ENCODE measurements around the gene NACC1. TPM values are rescaled to one million over a fixed set of nuclear protein-coding genes. Genes with fewer than 3 reads are reported as not detected.
A peak's percentile ranks its signal among the peaks of the same experiment; 100 is the strongest.
"Not testable (repeated sequence)": the region's sequence is repeated elsewhere in the genome, so short reads cannot be mapped to it uniquely, and the experiment has no call there.

The NACC1 gene
- total RNA-seq, 1 donor from 2014 or later: 33.8 TPM

GRCh38 chr19:13133241-13133870 lies 15.3 kb downstream of the NACC1 start:
- no peak for DNase-seq (ENCODE audit: low spot score)
- intact Hi-C loops (cut with DNase I): no loop called here

GRCh38 chr19:13134626-13135025 lies 16.6 kb downstream of the NACC1 start:
- DNase-seq (ENCODE audit: low spot score): no peak
- intact Hi-C loops (cut with DNase I): no loop called here

- intact Hi-C loops (cut with DNase I): no loop called here
- DNase-seq (ENCODE audit: low spot score): no peak
Observed at GRCh38 chr19:13135068-13136062, 17.3 kb downstream of the NACC1 start.

- intact Hi-C loops (cut with DNase I): no loop called here
- DNase-seq (ENCODE audit: low spot score): no peak
Observed at GRCh38 chr19:13137290-13137794, 19.3 kb downstream of the NACC1 start.

GRCh38 chr19:13138171-13138915 lies 20.3 kb downstream of the NACC1 start:
- DNase-seq (ENCODE audit: low spot score): no peak
- intact Hi-C loops (cut with DNase I): no loop called here

GRCh38 chr19:13138916-13139198 lies 20.8 kb downstream of the NACC1 start:
- no peak for DNase-seq (ENCODE audit: low spot score)
- intact Hi-C loops (cut with DNase I): no loop called here

GRCh38 chr19:13139633-13140311 lies 21.7 kb downstream of the NACC1 start:
- intact Hi-C loops (cut with DNase I): no loop called here
- no peak for DNase-seq (ENCODE audit: low spot score)

- DNase-seq (ENCODE audit: low spot score): peak; percentile 84
- intact Hi-C loops (cut with DNase I): no loop called here
Observed at GRCh38 chr19:13146763-13147563, 28.9 kb downstream of the NACC1 start.

- intact Hi-C loops (cut with DNase I); DNase-seq (ENCODE audit: low spot score): not testable (repeated sequence)
Observed at GRCh38 chr19:13149173-13149627, 31.1 kb downstream of the NACC1 start.

GRCh38 chr19:13149628-13150186 lies 31.6 kb downstream of the NACC1 start:
- intact Hi-C loops (cut with DNase I): loop anchor here (2.0 to 5.0 kb wide), 7 partner anchors 33 to 688 kb away; partner anchors contain the start of genes JUNB, LYL1 and TRMT1
- DNase-seq (ENCODE audit: low spot score): no peak

- intact Hi-C loops (cut with DNase I): loop anchor here (2.0 to 5.0 kb wide), 7 partner anchors 34 to 687 kb away; partner anchors contain the start of genes JUNB, LYL1 and TRMT1
- peak; percentile 98 for DNase-seq (ENCODE audit: low spot score)
Observed at GRCh38 chr19:13150187-13150930, 32.3 kb downstream of the NACC1 start, which contains the start of the genes IER2 and STX10. Gene IER2, plus strand, starts transcription at chr19:13150411. Its CDS starts 2,776 bp downstream, at chr19:13153187. Gene STX10, minus strand, starts transcription at chr19:13150375. Its CDS starts 202 bp downstream, at chr19:13150173.

GRCh38 chr19:13150931-13151604 lies 33.0 kb downstream of the NACC1 start:
- no peak for DNase-seq (ENCODE audit: low spot score)
- intact Hi-C loops (cut with DNase I): loop anchor here (2.0 to 5.0 kb wide), 7 partner anchors 34 to 686 kb away; partner anchors contain the start of genes JUNB, LYL1 and TRMT1

- intact Hi-C loops (cut with DNase I): loop anchor here (2.0 to 5.0 kb wide), 7 partner anchors 35 to 686 kb away; partner anchors contain the start of genes JUNB, LYL1 and TRMT1
Observed at GRCh38 chr19:13151605-13152355, 33.7 kb downstream of the NACC1 start.

GRCh38 chr19:13152356-13152973 lies 34.4 kb downstream of the NACC1 start:
- intact Hi-C loops (cut with DNase I): loop anchor here (5.0 kb wide), 5 partner anchors 55 to 685 kb away; partner anchors contain the start of gene JUNB
- no peak for DNase-seq (ENCODE audit: low spot score)

More at GRCh38 chr19:13151605-13152355, 33.7 kb downstream of the NACC1 start:
- peak; percentile 99 for DNase-seq (ENCODE audit: low spot score)

GRCh38 chr19:13152974-13153568 lies 35.0 kb downstream of the NACC1 start:
- intact Hi-C loops (cut with DNase I): loop anchor here (5.0 kb wide), 5 partner anchors 54 to 684 kb away; partner anchors contain the start of gene JUNB
- peak; percentile 99 for DNase-seq (ENCODE audit: low spot score)

Measured in cardiac septum (tissue), 1 donor.